Keratinocyte (primary cell): ENCODE measurements around the gene SCNN1A.

Experiments
- EZH2 ChIP-seq: IDR thresholded peaks from one replicate; pipeline ENCODE4 v1.6.1; 2012; ENCODE audit warnings: inconsistent platforms, mild to moderate bottlenecking, low read length, moderate library complexity
- TF ChIP-seq, protein P1 (sequence below), 3 experiments: IDR thresholded peaks in 1 of 3; conservative IDR thresholded peaks in 1 of 3; optimal IDR thresholded peaks in 1 of 3; 2 replicates in 2 of 3; 3 replicates in 1 of 3; pipeline versions ENCODE3 to v1.5.1; 2011; ENCODE audit warnings: low read length in 3 of 3, mild to moderate bottlenecking in 3 of 3, moderate library complexity in 2 of 3, control low read depth in 1 of 3, inconsistent platforms in 1 of 3; ENCODE audit not compliant: insufficient read depth in 2 of 3; ENCODE audit errors: extremely low read depth in 1 of 3

DNA sequence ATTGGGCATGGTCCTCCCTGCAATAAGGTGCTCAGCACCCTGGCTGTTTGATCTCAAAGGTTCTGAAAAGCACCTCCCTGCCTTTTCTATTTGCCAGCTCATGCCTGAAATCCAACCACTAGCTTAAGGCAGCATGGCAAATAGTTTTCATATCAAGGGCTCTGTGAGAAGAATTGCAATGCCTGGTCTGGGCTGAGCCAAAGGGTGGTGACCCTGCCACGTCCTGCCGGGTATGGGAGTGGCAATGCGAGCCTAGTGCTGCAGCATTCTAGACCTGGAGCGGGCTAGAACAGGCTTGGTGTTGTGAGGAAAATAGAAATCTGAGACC, 2.3 kb upstream of the SCNN1A start:
- TF ChIP-seq, protein P1, sequence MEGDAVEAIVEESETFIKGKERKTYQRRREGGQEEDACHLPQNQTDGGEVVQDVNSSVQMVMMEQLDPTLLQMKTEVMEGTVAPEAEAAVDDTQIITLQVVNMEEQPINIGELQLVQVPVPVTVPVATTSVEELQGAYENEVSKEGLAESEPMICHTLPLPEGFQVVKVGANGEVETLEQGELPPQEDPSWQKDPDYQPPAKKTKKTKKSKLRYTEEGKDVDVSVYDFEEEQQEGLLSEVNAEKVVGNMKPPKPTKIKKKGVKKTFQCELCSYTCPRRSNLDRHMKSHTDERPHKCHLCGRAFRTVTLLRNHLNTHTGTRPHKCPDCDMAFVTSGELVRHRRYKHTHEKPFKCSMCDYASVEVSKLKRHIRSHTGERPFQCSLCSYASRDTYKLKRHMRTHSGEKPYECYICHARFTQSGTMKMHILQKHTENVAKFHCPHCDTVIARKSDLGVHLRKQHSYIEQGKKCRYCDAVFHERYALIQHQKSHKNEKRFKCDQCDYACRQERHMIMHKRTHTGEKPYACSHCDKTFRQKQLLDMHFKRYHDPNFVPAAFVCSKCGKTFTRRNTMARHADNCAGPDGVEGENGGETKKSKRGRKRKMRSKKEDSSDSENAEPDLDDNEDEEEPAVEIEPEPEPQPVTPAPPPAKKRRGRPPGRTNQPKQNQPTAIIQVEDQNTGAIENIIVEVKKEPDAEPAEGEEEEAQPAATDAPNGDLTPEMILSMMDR (optimal IDR thresholded peaks at IDR 0.05 in 1 of 3, IDR thresholded peaks at IDR 0.05 in 1 of 3, conservative IDR thresholded peaks at IDR 0.05 in 1 of 3; ENCODE audit: extremely low read depth in 1 of 3, insufficient read depth in 2 of 3, low read length in 3 of 3), result no peak
- no peak for TF ChIP-seq EZH2
